ENCODE measurements around the gene GCLC.

Gene GCLC

GRCh38 chr6:53513056-53513455, 31.8 kb downstream of the GCLC start:
- Histone ChIP-seq H3K27me3 (ENCODE audit: low read length) (no peaks in the 10 kb centered on the region), H3F3A (ENCODE audit: insufficient read depth) (no peaks in the 10 kb centered on the region), H3K9ac (ENCODE audit: low read length) (no peak overlapping the region), H3K79me2 (ENCODE audit: insufficient read depth, low read length) (no peaks in the 10 kb centered on the region), H3K36me3 (ENCODE audit: low read length) (no peaks in the 10 kb centered on the region; the same call in 1 of the 2 replicates), H2AFZ (ENCODE audit: low read depth, low read length, severe bottlenecking) (no peak overlapping the region), H3K9me2 (replicated peaks; ENCODE audit: insufficient read depth, low read length) (no peaks in the 10 kb centered on the region), H3K4me3 (ENCODE audit: insufficient read depth, low read length, poor library complexity, severe bottlenecking) (no peak overlapping the region), H3K4me2 (ENCODE audit: low read depth, low read length, poor library complexity, severe bottlenecking) (no peak overlapping the region), H3K27ac (ENCODE audit: low read depth, low read length) (no peak overlapping the region), H4K20me1 (ENCODE audit: low read depth, low read length) (no peaks in the 10 kb centered on the region), H3K9me3 (ENCODE audit: insufficient read depth, low read length) (no peaks in the 10 kb centered on the region)
- TF ChIP-seq EZH2phosphoT487 (conservative IDR thresholded peaks at IDR 0.05; ENCODE audit: low read length) = no peak
- TF ChIP-seq CTCF (IDR thresholded peaks at IDR 0.05; ENCODE audit: insufficient read depth, low read length, poor library complexity, severe bottlenecking) = no peak

GRCh38 chr6:53512626-53513025, 32.3 kb downstream of the GCLC start:
- TF ChIP-seq EZH2phosphoT487 (conservative IDR thresholded peaks at IDR 0.05; ENCODE audit: low read length) (no peak), CTCF (IDR thresholded peaks at IDR 0.05; ENCODE audit: insufficient read depth, low read length, poor library complexity, severe bottlenecking) (no peak)
- Histone ChIP-seq H3K27ac (ENCODE audit: low read depth, low read length) (no peak overlapping the region), H3K79me2 (ENCODE audit: insufficient read depth, low read length) (no peaks in the 10 kb centered on the region), H3K27me3 (ENCODE audit: low read length) (no peaks in the 10 kb centered on the region), H3K9me3 (ENCODE audit: insufficient read depth, low read length) (no peaks in the 10 kb centered on the region), H3K4me2 (ENCODE audit: low read depth, low read length, poor library complexity, severe bottlenecking) (no peak overlapping the region), H3K4me3 (ENCODE audit: insufficient read depth, low read length, poor library complexity, severe bottlenecking) (no peak overlapping the region), H3K9me2 (replicated peaks; ENCODE audit: insufficient read depth, low read length) (no peaks in the 10 kb centered on the region), H3K36me3 (ENCODE audit: low read length) (no peaks in the 10 kb centered on the region; the same call in 1 of the 2 replicates), H3F3A (ENCODE audit: insufficient read depth) (no peaks in the 10 kb centered on the region), H4K20me1 (ENCODE audit: low read depth, low read length) (no peaks in the 10 kb centered on the region), H2AFZ (ENCODE audit: low read depth, low read length, severe bottlenecking) (no peak overlapping the region), H3K9ac (ENCODE audit: low read length) (no peak overlapping the region)

- no peaks in the 10 kb centered on the region for H3K9me3 ChIP-seq (ENCODE audit: insufficient read depth, low read length)
- H3K4me3 ChIP-seq (ENCODE audit: insufficient read depth, low read length, poor library complexity, severe bottlenecking) = no peak overlapping the region
- no peaks in the 10 kb centered on the region for H3K27me3 ChIP-seq (ENCODE audit: low read length)
- no peak overlapping the region for H3K9ac ChIP-seq (ENCODE audit: low read length)
- no peaks in the 10 kb centered on the region for H3F3A ChIP-seq (ENCODE audit: insufficient read depth)
- H3K79me2 ChIP-seq (ENCODE audit: insufficient read depth, low read length) = no peaks in the 10 kb centered on the region
- H3K4me2 ChIP-seq (ENCODE audit: low read depth, low read length, poor library complexity, severe bottlenecking) = no peak overlapping the region
- no peak overlapping the region for H2AFZ ChIP-seq (ENCODE audit: low read depth, low read length, severe bottlenecking)
- H3K36me3 ChIP-seq (ENCODE audit: low read length) = peaks cover 9% of the 10 kb centered on the region; the same call in 1 of the 2 replicates
- no peaks in the 10 kb centered on the region for H3K9me2 ChIP-seq (replicated peaks; ENCODE audit: insufficient read depth, low read length)
- no peak overlapping the region for H3K27ac ChIP-seq (ENCODE audit: low read depth, low read length)
- H4K20me1 ChIP-seq (ENCODE audit: low read depth, low read length) = no peaks in the 10 kb centered on the region
- no peak for TF ChIP-seq CTCF (IDR thresholded peaks at IDR 0.05; ENCODE audit: insufficient read depth, low read length, poor library complexity, severe bottlenecking)
- no peak for TF ChIP-seq EZH2phosphoT487 (conservative IDR thresholded peaks at IDR 0.05; ENCODE audit: low read length)
Observed at GRCh38 chr6:53510746-53511145, 34.2 kb downstream of the GCLC start.
